ENCODE measurements around the gene GSTO1. TPM values are rescaled to one million over a fixed set of nuclear protein-coding genes. Genes with fewer than 3 reads are reported as not detected.

Gene GSTO1
- polyA plus RNA-seq, 1 donor (not counting 4 experiments of a cell fraction or from before 2014, with no cell fraction given) = 338 TPM

DNA sequence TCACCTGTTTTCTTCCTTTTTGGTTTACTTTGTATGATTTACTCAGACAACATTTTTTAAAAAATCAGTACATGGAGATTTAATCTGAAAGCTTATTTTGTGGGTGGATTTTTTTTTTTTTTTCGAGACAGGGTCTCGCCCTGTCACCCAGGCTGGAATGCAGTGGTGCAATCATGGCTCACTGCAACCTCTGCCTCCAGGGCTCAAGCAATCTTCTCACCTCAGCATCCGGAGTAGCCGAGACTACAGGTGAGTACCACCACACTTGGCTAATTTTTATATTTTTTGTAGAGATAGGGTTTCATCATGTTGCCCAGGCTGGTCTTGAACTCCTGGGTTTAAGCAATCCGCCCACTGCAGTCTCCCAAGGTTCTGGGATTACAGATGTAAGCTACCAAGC lies 2.5 kb downstream of the GSTO1 start:
- peak overlapping the region; percentile 34 for H3K27ac ChIP-seq (ENCODE audit: control insufficient read depth, insufficient read depth, low read length)
- FAIRE-seq (no peak), DNase-seq (ENCODE audit: low read depth, low spot score) (no peak)
- peak overlapping the region; percentile 92 for H3K4me2 ChIP-seq (ENCODE audit: control insufficient read depth, extremely low read depth, insufficient read depth, low read depth, low read length)
- H3K4me1 ChIP-seq (ENCODE audit: control insufficient read depth, extremely low read depth, insufficient read depth, low read length) = peaks cover 65% of the 10 kb centered on the region
- peaks cover 44% of the 10 kb centered on the region for H3K79me2 ChIP-seq (ENCODE audit: control insufficient read depth, insufficient read depth, low read length)
- H3K36me3 ChIP-seq (ENCODE audit: control insufficient read depth in 2 of 2, extremely low read depth in 1 of 2, insufficient read depth in 2 of 2, low read length in 2 of 2) = peaks cover 11 to 24% of the 10 kb centered on the region in 2 experiments
- dilution Hi-C loops (cut with MboI; ENCODE audit: extremely low pct_ligation_motif_present, low sequenced_read_pairs) = no loop called here
- no peaks in the 10 kb centered on the region for H4K20me1 ChIP-seq (ENCODE audit: control insufficient read depth, extremely low read depth, insufficient read depth, low read length)
- no peak overlapping the region for H3K9ac ChIP-seq (ENCODE audit: control insufficient read depth, extremely low read depth, insufficient read depth, low read length)
- H2AFZ ChIP-seq (ENCODE audit: control insufficient read depth, low read length) = no peak overlapping the region
- TF ChIP-seq EZH2 (IDR thresholded peaks at IDR 0.05; ENCODE audit: low read length) = no peak
- TF ChIP-seq, protein P1, sequence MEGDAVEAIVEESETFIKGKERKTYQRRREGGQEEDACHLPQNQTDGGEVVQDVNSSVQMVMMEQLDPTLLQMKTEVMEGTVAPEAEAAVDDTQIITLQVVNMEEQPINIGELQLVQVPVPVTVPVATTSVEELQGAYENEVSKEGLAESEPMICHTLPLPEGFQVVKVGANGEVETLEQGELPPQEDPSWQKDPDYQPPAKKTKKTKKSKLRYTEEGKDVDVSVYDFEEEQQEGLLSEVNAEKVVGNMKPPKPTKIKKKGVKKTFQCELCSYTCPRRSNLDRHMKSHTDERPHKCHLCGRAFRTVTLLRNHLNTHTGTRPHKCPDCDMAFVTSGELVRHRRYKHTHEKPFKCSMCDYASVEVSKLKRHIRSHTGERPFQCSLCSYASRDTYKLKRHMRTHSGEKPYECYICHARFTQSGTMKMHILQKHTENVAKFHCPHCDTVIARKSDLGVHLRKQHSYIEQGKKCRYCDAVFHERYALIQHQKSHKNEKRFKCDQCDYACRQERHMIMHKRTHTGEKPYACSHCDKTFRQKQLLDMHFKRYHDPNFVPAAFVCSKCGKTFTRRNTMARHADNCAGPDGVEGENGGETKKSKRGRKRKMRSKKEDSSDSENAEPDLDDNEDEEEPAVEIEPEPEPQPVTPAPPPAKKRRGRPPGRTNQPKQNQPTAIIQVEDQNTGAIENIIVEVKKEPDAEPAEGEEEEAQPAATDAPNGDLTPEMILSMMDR (optimal IDR thresholded peaks at IDR 0.05 in 1 of 3, IDR thresholded peaks at IDR 0.05 in 1 of 3, conservative IDR thresholded peaks at IDR 0.05 in 1 of 3; ENCODE audit: extremely low read depth in 1 of 3, insufficient read depth in 2 of 3, low read length in 3 of 3) = no peak
- H3K9me3 ChIP-seq (ENCODE audit: control insufficient read depth, low read depth, low read length) = no peaks in the 10 kb centered on the region
- peaks cover 3% of the 10 kb centered on the region for H3K9me1 ChIP-seq (ENCODE audit: control insufficient read depth, extremely low read depth, insufficient read depth, low read length)
- peak overlapping the region in 1 of 3 experiments; percentile 8 for H3K4me3 ChIP-seq (ENCODE audit: control insufficient read depth in 2 of 3, extremely low read depth in 1 of 3, insufficient read depth in 2 of 3, low read depth in 1 of 3, low read length in 3 of 3)
- H3K27me3 ChIP-seq (ENCODE audit: control insufficient read depth, extremely low read depth, insufficient read depth, low read length) = no peaks in the 10 kb centered on the region

DNA sequence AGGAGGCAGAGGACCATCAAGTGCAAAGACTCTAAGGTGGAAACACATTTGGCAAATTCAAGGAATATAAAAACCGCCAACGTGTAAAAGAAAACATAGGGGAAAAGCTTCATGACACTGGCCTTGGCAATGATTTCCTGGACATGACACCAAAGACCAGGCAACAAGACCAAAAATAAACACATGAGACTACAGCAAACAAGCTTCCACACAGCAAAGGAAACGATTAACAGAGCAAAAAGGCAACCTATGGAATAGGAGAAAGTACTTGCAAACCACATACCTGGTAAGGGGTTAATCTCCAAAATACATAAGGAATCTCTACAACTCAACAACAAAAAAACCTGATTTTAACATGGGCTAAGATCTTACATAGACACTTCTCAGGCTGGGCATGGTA lies 3.5 kb downstream of the GSTO1 start:
- H3K9me1 ChIP-seq (ENCODE audit: control insufficient read depth, extremely low read depth, insufficient read depth, low read length) = peaks cover 3% of the 10 kb centered on the region
- H3K27ac ChIP-seq (ENCODE audit: control insufficient read depth, insufficient read depth, low read length) = no peak overlapping the region
- H4K20me1 ChIP-seq (ENCODE audit: control insufficient read depth, extremely low read depth, insufficient read depth, low read length) = no peaks in the 10 kb centered on the region
- H3K36me3 ChIP-seq (ENCODE audit: control insufficient read depth in 2 of 2, extremely low read depth in 1 of 2, insufficient read depth in 2 of 2, low read length in 2 of 2) = peaks cover 15 to 24% of the 10 kb centered on the region in 2 experiments
- dilution Hi-C loops (cut with MboI; ENCODE audit: extremely low pct_ligation_motif_present, low sequenced_read_pairs) = no loop called here
- no peak for DNase-seq (ENCODE audit: low read depth, low spot score)
- peaks cover 65% of the 10 kb centered on the region for H3K4me1 ChIP-seq (ENCODE audit: control insufficient read depth, extremely low read depth, insufficient read depth, low read length)
- FAIRE-seq = no peak
- TF ChIP-seq, protein P1 (optimal IDR thresholded peaks at IDR 0.05 in 1 of 3, IDR thresholded peaks at IDR 0.05 in 1 of 3, conservative IDR thresholded peaks at IDR 0.05 in 1 of 3; ENCODE audit: extremely low read depth in 1 of 3, insufficient read depth in 2 of 3, low read length in 3 of 3) = no peak
- no peak overlapping the region for H2AFZ ChIP-seq (ENCODE audit: control insufficient read depth, low read length)
- H3K79me2 ChIP-seq (ENCODE audit: control insufficient read depth, insufficient read depth, low read length) = peaks cover 50% of the 10 kb centered on the region
- no peak overlapping the region for H3K4me2 ChIP-seq (ENCODE audit: control insufficient read depth, extremely low read depth, insufficient read depth, low read depth, low read length)
- H3K4me3 ChIP-seq (ENCODE audit: control insufficient read depth in 2 of 3, extremely low read depth in 1 of 3, insufficient read depth in 2 of 3, low read depth in 1 of 3, low read length in 3 of 3) = no peak overlapping the region
- no peaks in the 10 kb centered on the region for H3K9me3 ChIP-seq (ENCODE audit: control insufficient read depth, low read depth, low read length)
- no peaks in the 10 kb centered on the region for H3K27me3 ChIP-seq (ENCODE audit: control insufficient read depth, extremely low read depth, insufficient read depth, low read length)
- H3K9ac ChIP-seq (ENCODE audit: control insufficient read depth, extremely low read depth, insufficient read depth, low read length) = no peak overlapping the region
